HUES64 (cell line): ENCODE results near the gene RGS4.

Experiments
- H3K27ac ChIP-seq: 2 replicates; pipeline ENCODE4 v1.7.0; 2013; ENCODE audit warnings: low read depth, low read length, inconsistent platforms
- H3K27me3 ChIP-seq: 2 replicates; pipeline ENCODE4 v1.6.1; 2013; ENCODE audit warnings: mild to moderate bottlenecking, low read length; ENCODE audit not compliant: insufficient read depth
- H3K36me3 ChIP-seq: 2 replicates; pipeline ENCODE4 v1.6.1; 2013; ENCODE audit warnings: mild to moderate bottlenecking, low read length; ENCODE audit not compliant: insufficient read depth
- H3K4me1 ChIP-seq: 2 replicates; pipeline ENCODE4 v1.6.1; 2013; ENCODE audit warnings: mild to moderate bottlenecking, low read length, moderate library complexity; ENCODE audit not compliant: insufficient read depth
- H3K4me3 ChIP-seq: 2 replicates; pipeline ENCODE4 v1.5.1; 2013; ENCODE audit warnings: mild to moderate bottlenecking, low read length, moderate library complexity
- H3K9ac ChIP-seq: 2 replicates; pipeline ENCODE4 v1.6.1; 2013; ENCODE audit warnings: mild to moderate bottlenecking, low read depth, low read length
- H3K9me3 ChIP-seq: 2 replicates; pipeline ENCODE4 v1.6.1; 2013; ENCODE audit warnings: low read depth, low read length; ENCODE audit not compliant: insufficient read depth
- WGBS: fragments of 150-250, 120-280 bp; methylation state at CpG from one replicate; pipeline ENCODE4 v1.1.7; 2013; ENCODE audit warnings: missing lambda C conversion rate; 5-methylcytosine and 5-hydroxymethylcytosine counted together

RGS4 gene

GRCh38 chr1:163104385-163105099 is 35.4 kb downstream of the RGS4 start:
- no peaks in the 10 kb centered on the region for H3K27me3 ChIP-seq
- no peak overlapping the region for H3K9ac ChIP-seq
- 89% methylated on average over 4 of the region's 4 CpGs for WGBS
- no peak overlapping the region for H3K27ac ChIP-seq
- no peaks in the 10 kb centered on the region for H3K4me1 ChIP-seq
- H3K9me3 ChIP-seq, result no peaks in the 10 kb centered on the region
- H3K4me3 ChIP-seq, result no peak overlapping the region
- no peaks in the 10 kb centered on the region for H3K36me3 ChIP-seq

- Histone ChIP-seq H3K4me3 (no peak overlapping the region), H3K4me1 (no peaks in the 10 kb centered on the region), H3K9me3 (no peaks in the 10 kb centered on the region), H3K27me3 (no peaks in the 10 kb centered on the region), H3K36me3 (no peaks in the 10 kb centered on the region), H3K9ac (no peak overlapping the region), H3K27ac (no peak overlapping the region)
- WGBS, result 91% methylated on average over 2 of the region's 2 CpGs
These were observed 37.3 kb downstream of the RGS4 start for GRCh38 chr1:163106364-163106987.

GRCh38 chr1:163107655-163108054 is 38.5 kb downstream of the RGS4 start:
- no peaks in the 10 kb centered on the region for H3K36me3 ChIP-seq
- H3K9me3 ChIP-seq, result no peaks in the 10 kb centered on the region
- WGBS, result 98% methylated on average over 4 of the region's 5 CpGs
- H3K9ac ChIP-seq, result no peak overlapping the region
- H3K27me3 ChIP-seq, result no peaks in the 10 kb centered on the region
- H3K4me3 ChIP-seq, result no peak overlapping the region
- no peak overlapping the region for H3K27ac ChIP-seq
- H3K4me1 ChIP-seq, result no peaks in the 10 kb centered on the region

GRCh38 chr1:163115887-163116286 is 46.7 kb downstream of the RGS4 start:
- no peaks in the 10 kb centered on the region for H3K4me1 ChIP-seq
- no peak overlapping the region for H3K27ac ChIP-seq
- no peak overlapping the region for H3K9ac ChIP-seq
- no CpG with 5 or more reads among the region's 1 CpG for whole genome bisulfite sequencing
- H3K36me3 ChIP-seq, result no peaks in the 10 kb centered on the region
- H3K4me3 ChIP-seq, result no peak overlapping the region
- H3K27me3 ChIP-seq, result no peaks in the 10 kb centered on the region
- no peaks in the 10 kb centered on the region for H3K9me3 ChIP-seq

- H3K4me3 ChIP-seq, result no peak overlapping the region
- H3K9ac ChIP-seq, result no peak overlapping the region
- no peak overlapping the region for H3K27ac ChIP-seq
- H3K36me3 ChIP-seq, result no peaks in the 10 kb centered on the region
- H3K4me1 ChIP-seq, result no peaks in the 10 kb centered on the region
- no peaks in the 10 kb centered on the region for H3K27me3 ChIP-seq
- H3K9me3 ChIP-seq, result no peaks in the 10 kb centered on the region
These were observed 50.5 kb downstream of the RGS4 start for GRCh38 chr1:163119707-163120106.

GRCh38 chr1:163120372-163120771 is 51.2 kb downstream of the RGS4 start:
- Histone ChIP-seq H3K4me3 (no peak overlapping the region), H3K36me3 (no peaks in the 10 kb centered on the region), H3K4me1 (no peaks in the 10 kb centered on the region), H3K27me3 (no peaks in the 10 kb centered on the region), H3K27ac (no peak overlapping the region), H3K9me3 (no peaks in the 10 kb centered on the region), H3K9ac (no peak overlapping the region)
- WGBS, result 64% methylated on average over 1 of the region's 1 CpG

- H3K4me3 ChIP-seq, result no peak overlapping the region
- 86% methylated on average over 4 of the region's 4 CpGs for WGBS
- H3K27ac ChIP-seq, result no peak overlapping the region
- no peaks in the 10 kb centered on the region for H3K4me1 ChIP-seq
- no peaks in the 10 kb centered on the region for H3K27me3 ChIP-seq
- no peak overlapping the region for H3K9ac ChIP-seq
- H3K36me3 ChIP-seq, result no peaks in the 10 kb centered on the region
- H3K9me3 ChIP-seq, result no peaks in the 10 kb centered on the region
These were observed 55.7 kb downstream of the RGS4 start for GRCh38 chr1:163124812-163125211.
